Measurements from ENCODE around the gene EXOC6B.

Gene EXOC6B

DNA sequence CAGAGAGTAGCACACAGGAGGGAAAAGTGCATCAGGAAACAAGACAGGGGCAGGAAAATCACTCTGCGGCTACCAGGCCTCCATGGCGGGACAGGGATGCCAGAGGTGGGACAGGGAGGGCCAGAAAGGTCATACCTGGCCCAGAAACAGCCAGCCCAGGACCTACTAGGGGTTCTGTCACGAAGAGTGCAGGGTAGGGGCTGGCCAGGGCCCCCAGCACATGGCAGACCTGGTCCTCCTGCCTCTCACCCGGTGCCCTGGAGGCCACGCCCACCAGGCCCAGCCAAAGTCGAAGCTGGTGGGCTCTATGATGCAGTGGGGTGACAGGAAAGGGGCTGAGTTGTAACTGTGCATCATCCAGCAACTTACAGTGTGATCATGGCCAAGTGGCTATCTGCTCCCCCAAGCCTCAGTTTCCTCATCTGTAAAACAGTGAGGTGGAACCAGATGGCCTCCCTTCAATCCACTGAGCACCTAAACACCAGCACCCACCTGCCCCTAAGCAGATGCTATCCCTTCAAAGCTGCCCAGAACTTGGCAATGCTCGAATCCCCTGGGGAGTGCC is 688.8 kb downstream of the EXOC6B start:
- no peak overlapping the region for H3K27ac ChIP-seq (ENCODE audit: low read length)
- no peak overlapping the region for H3K4me3 ChIP-seq (ENCODE audit: low read length in 2 of 2)
- H3K4me1 ChIP-seq (ENCODE audit: control insufficient read depth, insufficient read depth, low read length): peaks cover 5% of the 10 kb centered on the region

DNA sequence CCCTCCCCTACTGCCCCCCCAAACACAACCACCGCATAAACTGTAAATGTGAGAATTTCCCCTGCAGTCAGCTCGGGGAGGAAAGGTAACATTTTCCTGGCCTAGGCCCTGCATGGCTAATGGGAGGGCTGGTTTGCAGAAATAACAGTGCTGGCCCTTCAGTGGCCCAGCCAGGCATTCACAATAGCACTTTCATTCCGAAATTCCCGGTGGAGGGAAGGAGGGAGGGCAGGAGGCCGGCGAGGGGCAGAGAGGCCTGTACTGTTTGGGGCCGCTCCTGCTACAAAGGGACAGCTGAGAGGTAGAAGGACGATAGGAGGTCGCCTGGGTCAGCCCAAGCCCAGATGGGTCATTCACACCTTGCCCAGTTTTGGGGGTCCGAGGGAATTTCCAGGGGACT is 689.5 kb downstream of the EXOC6B start:
- Histone ChIP-seq H3K27ac (ENCODE audit: low read length) (no peak overlapping the region), H3K36me3 (ENCODE audit: control insufficient read depth in 2 of 2, insufficient read depth in 2 of 2, low read length in 2 of 2) (no peaks in the 10 kb centered on the region), H3K9me3 (ENCODE audit: control insufficient read depth in 2 of 2, low read length in 2 of 2) (no peaks in the 10 kb centered on the region), H3K27me3 (ENCODE audit: control insufficient read depth in 1 of 2, insufficient read depth in 2 of 2, low read length in 2 of 2) (peaks cover 0 to 4% of the 10 kb centered on the region in 2 donors), H3K9ac (ENCODE audit: low read length in 2 of 2) (no peak overlapping the region), H3K4me1 (ENCODE audit: control insufficient read depth, insufficient read depth, low read length) (peaks cover 5% of the 10 kb centered on the region), H3K4me3 (ENCODE audit: low read length in 2 of 2) (no peak overlapping the region)

More for the DNA sequence above, 688.8 kb downstream of the EXOC6B start:
- Histone ChIP-seq H3K36me3 (ENCODE audit: control insufficient read depth in 2 of 2, insufficient read depth in 2 of 2, low read length in 2 of 2) (no peaks in the 10 kb centered on the region), H3K9ac (ENCODE audit: low read length in 2 of 2) (no peak overlapping the region), H3K27me3 (ENCODE audit: control insufficient read depth in 1 of 2, insufficient read depth in 2 of 2, low read length in 2 of 2) (peaks cover 0 to 2% of the 10 kb centered on the region in 2 donors), H3K9me3 (ENCODE audit: control insufficient read depth in 2 of 2, low read length in 2 of 2) (no peaks in the 10 kb centered on the region)

DNA sequence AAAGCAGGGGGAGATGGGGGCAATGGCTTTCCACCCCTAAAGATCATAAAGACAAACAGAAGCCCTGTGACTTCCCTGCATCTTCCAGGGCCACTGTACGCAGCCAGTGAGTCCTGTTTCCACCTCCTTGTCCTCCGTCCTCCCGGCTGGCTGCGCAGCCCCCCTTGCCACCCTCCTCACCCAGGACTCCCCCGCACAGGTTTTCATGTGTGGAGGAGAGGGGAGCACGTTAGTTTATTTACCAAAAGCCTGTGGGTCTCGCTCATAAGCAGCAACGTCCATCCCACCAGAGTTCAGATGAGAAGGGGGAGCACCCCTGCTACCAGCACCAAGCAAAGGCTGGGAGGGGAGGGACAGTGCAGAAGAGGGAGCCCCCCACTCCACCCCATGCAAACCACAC is 689.9 kb downstream of the EXOC6B start:
- H3K9ac ChIP-seq (ENCODE audit: low read length in 2 of 2): no peak overlapping the region
- peaks cover 5% of the 10 kb centered on the region for H3K4me1 ChIP-seq (ENCODE audit: control insufficient read depth, insufficient read depth, low read length)
- no peaks in the 10 kb centered on the region for H3K36me3 ChIP-seq (ENCODE audit: control insufficient read depth in 2 of 2, insufficient read depth in 2 of 2, low read length in 2 of 2)
- H3K4me3 ChIP-seq (ENCODE audit: low read length in 2 of 2): no peak overlapping the region
- peaks cover 0 to 4% of the 10 kb centered on the region in 2 donors for H3K27me3 ChIP-seq (ENCODE audit: control insufficient read depth in 1 of 2, insufficient read depth in 2 of 2, low read length in 2 of 2)
- no peak overlapping the region for H3K27ac ChIP-seq (ENCODE audit: low read length)
- H3K9me3 ChIP-seq (ENCODE audit: control insufficient read depth in 2 of 2, low read length in 2 of 2): no peaks in the 10 kb centered on the region

DNA sequence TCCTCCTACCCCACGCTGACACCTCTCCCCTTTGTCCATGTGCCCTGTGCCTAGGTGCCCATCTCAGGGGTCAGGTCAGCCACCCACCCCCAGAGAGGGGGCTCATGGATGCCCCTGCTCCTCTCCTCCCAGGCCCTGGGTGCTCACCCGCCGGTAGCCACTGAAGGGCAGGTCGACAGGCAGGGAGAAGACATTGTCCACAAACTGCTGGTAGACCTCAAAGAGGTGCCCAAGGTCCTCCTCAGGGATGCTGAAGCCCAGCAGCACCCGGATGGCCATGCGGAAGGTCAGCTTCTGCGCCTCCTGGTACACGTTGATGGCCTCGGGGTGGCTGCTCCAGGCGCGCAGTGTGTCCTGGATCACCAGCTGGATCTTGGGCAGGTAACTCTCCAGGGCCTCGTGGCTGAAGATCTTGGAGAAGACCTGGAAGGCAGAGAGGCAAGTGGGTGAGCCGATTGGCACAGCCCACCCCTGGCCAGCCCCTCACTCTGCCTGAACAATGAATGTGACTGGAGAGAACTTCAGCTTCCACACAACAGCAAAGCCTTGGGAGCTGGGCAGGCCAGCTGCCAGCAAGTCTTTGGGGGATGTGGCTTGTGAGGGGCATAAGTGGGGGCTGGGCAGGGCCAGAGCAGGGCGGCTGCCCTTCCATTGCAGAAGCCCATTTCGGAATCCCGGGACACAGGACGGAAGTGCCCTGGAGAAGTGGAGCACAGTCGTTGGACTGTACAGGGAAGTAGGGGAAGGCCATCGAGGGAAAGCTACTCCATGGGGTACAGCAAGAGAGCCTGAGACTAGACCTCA is 690.6 kb downstream of the EXOC6B start:
- Histone ChIP-seq H3K36me3 (ENCODE audit: control insufficient read depth in 2 of 2, insufficient read depth in 2 of 2, low read length in 2 of 2) (no peaks in the 10 kb centered on the region), H3K9me3 (ENCODE audit: control insufficient read depth in 2 of 2, low read length in 2 of 2) (no peaks in the 10 kb centered on the region), H3K4me1 (ENCODE audit: control insufficient read depth, insufficient read depth, low read length) (peaks cover 5% of the 10 kb centered on the region), H3K27ac (ENCODE audit: low read length) (no peak overlapping the region), H3K27me3 (ENCODE audit: control insufficient read depth in 1 of 2, insufficient read depth in 2 of 2, low read length in 2 of 2) (peaks cover 0 to 6% of the 10 kb centered on the region in 2 donors), H3K9ac (ENCODE audit: low read length in 2 of 2) (no peak overlapping the region), H3K4me3 (ENCODE audit: low read length in 2 of 2) (no peak overlapping the region)

DNA sequence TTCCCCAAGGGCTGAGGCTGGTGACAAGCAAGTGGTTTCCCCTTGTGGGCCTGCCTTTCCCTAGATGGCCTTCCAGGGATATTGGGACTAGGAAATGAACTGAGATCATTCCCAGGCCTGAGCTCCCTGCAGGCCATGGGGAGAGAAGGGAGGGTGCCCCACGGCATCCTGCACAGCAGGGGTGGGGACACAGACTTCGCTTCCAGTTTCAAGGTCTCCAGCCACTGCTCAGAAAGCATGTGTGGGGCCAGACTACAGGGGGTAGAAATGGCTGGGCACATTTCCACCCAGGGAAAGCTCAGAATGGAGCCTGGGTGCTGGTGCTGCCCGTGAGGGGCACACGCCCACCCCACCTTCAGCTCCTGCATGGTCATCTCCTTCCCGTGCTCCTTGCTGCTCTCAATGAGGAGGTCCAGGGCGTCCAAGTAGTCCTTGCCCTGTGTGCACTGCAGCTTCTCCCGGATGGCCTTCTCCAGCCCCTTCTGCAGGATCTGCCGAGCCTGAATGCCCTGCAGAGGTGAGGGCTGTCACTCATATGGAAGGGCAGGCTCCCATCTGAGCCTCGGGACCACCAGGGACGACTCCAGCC is 691.3 kb downstream of the EXOC6B start:
- Histone ChIP-seq H3K4me3 (ENCODE audit: low read length in 2 of 2) (no peak overlapping the region), H3K27ac (ENCODE audit: low read length) (no peak overlapping the region), H3K36me3 (ENCODE audit: control insufficient read depth in 2 of 2, insufficient read depth in 2 of 2, low read length in 2 of 2) (no peaks in the 10 kb centered on the region), H3K9me3 (ENCODE audit: control insufficient read depth in 2 of 2, low read length in 2 of 2) (no peaks in the 10 kb centered on the region), H3K27me3 (ENCODE audit: control insufficient read depth in 1 of 2, insufficient read depth in 2 of 2, low read length in 2 of 2) (peaks cover 0 to 6% of the 10 kb centered on the region in 2 donors), H3K9ac (ENCODE audit: low read length in 2 of 2) (no peak overlapping the region), H3K4me1 (ENCODE audit: control insufficient read depth, insufficient read depth, low read length) (peaks cover 5% of the 10 kb centered on the region)

DNA sequence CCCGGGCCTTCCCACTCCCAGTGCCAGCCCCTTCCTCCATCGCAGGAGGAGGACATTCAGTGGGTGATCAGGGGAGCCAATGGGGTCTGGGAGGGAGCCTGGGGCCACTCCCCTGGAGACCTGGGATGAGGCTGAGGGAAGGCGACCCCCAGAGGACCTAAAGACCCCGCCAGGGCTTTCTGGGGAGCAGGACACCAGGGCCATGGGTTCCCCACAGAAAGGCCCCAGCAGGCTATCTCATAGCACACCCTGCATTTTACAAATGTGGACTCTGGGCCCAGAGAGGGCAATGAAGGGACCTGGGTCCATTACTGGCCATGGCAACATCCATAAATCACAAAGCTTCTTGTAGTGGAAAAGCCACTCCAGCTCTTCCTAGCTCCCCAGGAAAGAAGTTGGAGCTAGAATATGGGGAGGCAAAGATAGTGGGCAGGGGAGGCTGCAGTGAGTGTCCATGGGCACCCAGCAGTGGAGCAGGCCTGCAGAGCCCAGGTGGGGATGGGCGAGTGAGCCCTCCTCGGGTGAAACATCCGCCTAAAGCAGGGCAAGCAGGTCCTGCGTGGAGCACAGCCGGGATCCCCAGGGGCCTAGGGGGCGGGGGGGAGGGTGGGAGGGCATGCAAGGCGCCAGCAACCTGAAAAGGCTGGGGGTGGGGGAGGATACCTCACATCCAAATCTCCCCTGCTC is 692.0 kb downstream of the EXOC6B start:
- H3K4me3 ChIP-seq (ENCODE audit: low read length in 2 of 2): no peak overlapping the region
- H3K4me1 ChIP-seq (ENCODE audit: control insufficient read depth, insufficient read depth, low read length): peaks cover 5% of the 10 kb centered on the region
- H3K36me3 ChIP-seq (ENCODE audit: control insufficient read depth in 2 of 2, insufficient read depth in 2 of 2, low read length in 2 of 2): no peaks in the 10 kb centered on the region
- H3K27ac ChIP-seq (ENCODE audit: low read length): no peak overlapping the region
- H3K9ac ChIP-seq (ENCODE audit: low read length in 2 of 2): no peak overlapping the region
- no peaks in the 10 kb centered on the region for H3K9me3 ChIP-seq (ENCODE audit: control insufficient read depth in 2 of 2, low read length in 2 of 2)
- peaks cover 0 to 6% of the 10 kb centered on the region in 2 donors for H3K27me3 ChIP-seq (ENCODE audit: control insufficient read depth in 1 of 2, insufficient read depth in 2 of 2, low read length in 2 of 2)

DNA sequence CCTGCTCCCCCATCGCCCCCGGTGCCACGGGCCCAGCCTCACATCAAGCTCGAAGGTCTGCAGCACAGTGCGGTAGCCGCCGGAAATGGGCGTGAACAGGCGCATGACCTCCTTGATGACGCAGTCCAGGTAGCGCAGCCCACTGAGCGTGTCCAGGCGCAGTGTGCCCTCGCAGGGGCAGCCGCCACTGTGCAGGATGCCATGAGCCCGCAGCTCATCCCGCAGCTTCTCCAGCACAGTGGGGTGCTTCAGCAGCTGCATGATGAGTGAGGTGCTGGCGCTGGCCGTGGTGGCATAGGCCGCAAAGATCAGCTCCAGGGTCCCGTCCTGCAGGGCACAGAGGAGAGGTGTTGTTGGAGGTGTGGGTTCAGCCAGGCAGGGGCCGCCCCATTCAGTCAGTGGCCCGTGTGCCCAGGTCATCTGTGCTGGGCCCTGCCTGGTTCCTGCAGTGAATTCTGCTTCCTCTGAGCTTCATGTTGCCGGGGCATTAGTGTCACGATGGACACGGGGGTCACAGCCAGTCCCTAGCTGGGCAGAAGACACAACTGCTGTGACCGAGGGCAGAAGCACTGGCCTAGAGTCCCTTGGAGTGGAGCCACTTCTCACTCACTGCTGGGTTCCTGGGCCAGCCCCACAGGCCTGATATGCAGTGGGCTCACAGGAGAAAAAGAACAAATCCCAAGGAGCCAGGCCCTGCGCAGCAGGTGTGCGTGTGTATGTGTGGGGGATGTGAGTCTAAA is 692.7 kb downstream of the EXOC6B start:
- H3K4me1 ChIP-seq (ENCODE audit: control insufficient read depth, insufficient read depth, low read length): peaks cover 5% of the 10 kb centered on the region
- no peaks in the 10 kb centered on the region for H3K9me3 ChIP-seq (ENCODE audit: control insufficient read depth in 2 of 2, low read length in 2 of 2)
- no peak overlapping the region for H3K9ac ChIP-seq (ENCODE audit: low read length in 2 of 2)
- H3K27ac ChIP-seq (ENCODE audit: low read length): no peak overlapping the region
- no peaks in the 10 kb centered on the region for H3K36me3 ChIP-seq (ENCODE audit: control insufficient read depth in 2 of 2, insufficient read depth in 2 of 2, low read length in 2 of 2)
- no peak overlapping the region for H3K4me3 ChIP-seq (ENCODE audit: low read length in 2 of 2)
- H3K27me3 ChIP-seq (ENCODE audit: control insufficient read depth in 1 of 2, insufficient read depth in 2 of 2, low read length in 2 of 2): peaks cover 0 to 6% of the 10 kb centered on the region in 2 donors

DNA sequence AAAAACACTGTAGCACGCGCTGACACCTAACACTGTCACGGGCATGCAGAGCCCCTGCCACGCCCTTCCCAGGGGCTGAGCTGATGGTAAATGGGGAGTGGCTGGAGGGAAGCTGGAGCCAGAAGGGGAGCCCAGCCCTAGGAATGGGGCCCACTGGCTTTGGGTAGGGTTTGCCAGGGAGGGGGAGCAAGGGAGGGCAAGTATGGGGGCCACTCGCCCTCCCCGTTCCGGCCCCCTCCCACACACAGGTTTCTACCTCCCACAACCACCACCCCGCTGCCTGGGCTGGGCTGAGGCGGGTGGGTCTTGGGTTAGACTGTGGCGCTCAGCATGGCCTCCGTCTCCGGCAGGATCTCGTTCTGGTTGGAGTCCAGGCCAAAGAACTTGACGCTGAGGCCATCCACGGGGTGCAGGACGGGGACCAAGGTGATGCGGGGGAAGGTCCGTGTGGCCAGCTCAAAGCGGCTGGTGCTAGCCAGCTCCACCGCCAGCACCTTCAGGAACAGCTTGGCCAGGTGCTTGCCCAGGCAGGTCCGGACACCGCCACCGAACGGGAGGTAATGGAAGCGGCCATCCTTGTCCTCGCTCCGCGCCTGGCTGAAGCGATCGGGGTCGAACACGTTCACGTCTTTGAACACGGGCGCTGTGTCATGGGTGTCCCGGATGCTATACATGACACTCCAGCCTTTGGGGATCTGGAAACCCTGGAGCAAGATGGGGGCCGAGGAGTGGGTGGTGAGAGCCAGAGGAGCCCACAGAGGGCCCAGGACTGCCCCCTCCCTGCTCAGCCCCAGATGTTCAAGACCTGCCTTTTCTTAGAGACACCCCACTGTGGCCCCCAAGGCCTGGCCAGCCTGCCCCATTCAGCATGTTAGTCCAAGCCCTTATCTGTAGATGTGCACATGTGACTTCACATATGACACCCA is 693.7 kb downstream of the EXOC6B start:
- H3K9me3 ChIP-seq (ENCODE audit: control insufficient read depth in 2 of 2, low read length in 2 of 2): no peaks in the 10 kb centered on the region
- no peak overlapping the region for H3K27ac ChIP-seq (ENCODE audit: low read length)
- no peaks in the 10 kb centered on the region for H3K36me3 ChIP-seq (ENCODE audit: control insufficient read depth in 2 of 2, insufficient read depth in 2 of 2, low read length in 2 of 2)

DNA sequence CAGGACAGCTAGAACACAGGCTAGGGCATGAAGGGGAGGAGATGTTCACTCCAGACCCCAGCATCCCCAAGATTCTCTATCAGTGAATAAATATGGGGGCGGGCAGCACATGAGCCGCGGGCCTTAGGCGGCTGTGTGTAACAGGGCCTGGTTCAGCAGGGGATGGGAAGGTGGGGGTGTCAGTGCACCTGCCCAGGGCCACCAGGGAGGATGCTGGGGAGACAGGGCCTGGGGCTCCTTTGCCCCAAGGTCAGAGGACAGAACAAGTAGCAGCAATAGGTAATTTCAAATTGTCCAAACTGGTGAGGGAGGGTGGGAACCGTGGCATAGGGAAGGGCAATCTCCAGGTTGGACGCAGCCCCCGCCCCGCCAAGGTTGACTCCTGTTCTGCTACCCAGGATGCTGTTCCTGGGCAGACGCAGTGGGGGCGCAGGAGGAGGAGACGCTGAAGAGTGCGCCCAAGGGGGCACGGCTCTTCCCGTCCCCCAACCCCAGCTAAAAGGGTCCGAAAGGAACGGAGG is 694.4 kb downstream of the EXOC6B start:
- no peaks in the 10 kb centered on the region for H3K36me3 ChIP-seq (ENCODE audit: control insufficient read depth in 2 of 2, insufficient read depth in 2 of 2, low read length in 2 of 2)
- no peak overlapping the region for H3K27ac ChIP-seq (ENCODE audit: low read length)
- no peaks in the 10 kb centered on the region for H3K4me1 ChIP-seq (ENCODE audit: control insufficient read depth, insufficient read depth, low read length)
- H3K4me3 ChIP-seq (ENCODE audit: low read length in 2 of 2): no peak overlapping the region
- H3K9me3 ChIP-seq (ENCODE audit: control insufficient read depth in 2 of 2, low read length in 2 of 2): no peaks in the 10 kb centered on the region
- no peak overlapping the region for H3K9ac ChIP-seq (ENCODE audit: low read length in 2 of 2)
- H3K27me3 ChIP-seq (ENCODE audit: control insufficient read depth in 1 of 2, insufficient read depth in 2 of 2, low read length in 2 of 2): peaks cover 0 to 4% of the 10 kb centered on the region in 2 donors

More for the DNA sequence above, 693.7 kb downstream of the EXOC6B start:
- Histone ChIP-seq H3K9ac (ENCODE audit: low read length in 2 of 2) (no peak overlapping the region), H3K27me3 (ENCODE audit: control insufficient read depth in 1 of 2, insufficient read depth in 2 of 2, low read length in 2 of 2) (peaks cover 0 to 4% of the 10 kb centered on the region in 2 donors), H3K4me3 (ENCODE audit: low read length in 2 of 2) (no peak overlapping the region), H3K4me1 (ENCODE audit: control insufficient read depth, insufficient read depth, low read length) (peaks cover 2% of the 10 kb centered on the region)

Data from stomach smooth muscle (tissue), 2 donors.